Astrocyte (in vitro differentiated cells and primary cell): ENCODE data around the gene ACTRT2.

Experiments used
- EZH2 ChIP-seq: IDR thresholded peaks from 2 replicates; pipeline ENCODE4 v1.6.1; 2012; ENCODE audit warnings: mild to moderate bottlenecking, low read length, inconsistent platforms; ENCODE audit not compliant: insufficient read depth
- TF ChIP-seq, protein P1 (sequence below): IDR thresholded peaks from 2 replicates; pipeline ENCODE4 v1.5.1; 2011; ENCODE audit warnings: low read depth, mild to moderate bottlenecking, inconsistent platforms, low read length, moderate library complexity; ENCODE audit not compliant: insufficient read depth

- TF ChIP-seq, protein P1, sequence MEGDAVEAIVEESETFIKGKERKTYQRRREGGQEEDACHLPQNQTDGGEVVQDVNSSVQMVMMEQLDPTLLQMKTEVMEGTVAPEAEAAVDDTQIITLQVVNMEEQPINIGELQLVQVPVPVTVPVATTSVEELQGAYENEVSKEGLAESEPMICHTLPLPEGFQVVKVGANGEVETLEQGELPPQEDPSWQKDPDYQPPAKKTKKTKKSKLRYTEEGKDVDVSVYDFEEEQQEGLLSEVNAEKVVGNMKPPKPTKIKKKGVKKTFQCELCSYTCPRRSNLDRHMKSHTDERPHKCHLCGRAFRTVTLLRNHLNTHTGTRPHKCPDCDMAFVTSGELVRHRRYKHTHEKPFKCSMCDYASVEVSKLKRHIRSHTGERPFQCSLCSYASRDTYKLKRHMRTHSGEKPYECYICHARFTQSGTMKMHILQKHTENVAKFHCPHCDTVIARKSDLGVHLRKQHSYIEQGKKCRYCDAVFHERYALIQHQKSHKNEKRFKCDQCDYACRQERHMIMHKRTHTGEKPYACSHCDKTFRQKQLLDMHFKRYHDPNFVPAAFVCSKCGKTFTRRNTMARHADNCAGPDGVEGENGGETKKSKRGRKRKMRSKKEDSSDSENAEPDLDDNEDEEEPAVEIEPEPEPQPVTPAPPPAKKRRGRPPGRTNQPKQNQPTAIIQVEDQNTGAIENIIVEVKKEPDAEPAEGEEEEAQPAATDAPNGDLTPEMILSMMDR, result no peak
- no peak for TF ChIP-seq EZH2
These were observed 3.7 kb upstream of the ACTRT2 start for GRCh38 chr1:3017440-3018050.
